ENCODE data around the gene ATP2B3.

ATP2B3 gene

GRCh38 chrX:153588021-153588781 lies 70.8 kb downstream of the ATP2B3 start:
- TF ChIP-seq EZH2 (IDR thresholded peaks at IDR 0.05; ENCODE audit: borderline replicate concordance, low read length) (no peak), CTCF (IDR thresholded peaks at IDR 0.05; ENCODE audit: low read length) (no peak)
- H3K9me2 ChIP-seq (ENCODE audit: low read depth, low read length): no peaks in the 10 kb centered on the region
- no peaks in the 10 kb centered on the region for H3F3A ChIP-seq (ENCODE audit: insufficient read depth, low read length)
- no peaks in the 10 kb centered on the region for H4K20me1 ChIP-seq (ENCODE audit: insufficient read depth, low read length)
- no peaks in the 10 kb centered on the region for H3K79me2 ChIP-seq (ENCODE audit: insufficient read depth, low read length)
- H3K27ac ChIP-seq (ENCODE audit: low read depth, low read length, poor library complexity, severe bottlenecking): no peak overlapping the region
- H3K9me3 ChIP-seq (ENCODE audit: low read length): no peaks in the 10 kb centered on the region
- H3K4me1 ChIP-seq (ENCODE audit: insufficient read depth, low read length, severe bottlenecking): peaks cover 16% of the 10 kb centered on the region
- no peak overlapping the region for H3K4me2 ChIP-seq (ENCODE audit: low read length)
- no peaks in the 10 kb centered on the region for H3K27me3 ChIP-seq (ENCODE audit: insufficient read depth, low read length)
- H3K9ac ChIP-seq (ENCODE audit: low read length): no peak overlapping the region
- no peak overlapping the region for H2AFZ ChIP-seq (ENCODE audit: low read length)
- no peak overlapping the region for H3K4me3 ChIP-seq (ENCODE audit: low read depth, low read length, poor library complexity, severe bottlenecking)
- peaks cover 12% of the 10 kb centered on the region for H3K36me3 ChIP-seq (ENCODE audit: insufficient read depth, low read length)

GRCh38 chrX:153588782-153589446 lies 71.5 kb downstream of the ATP2B3 start:
- H4K20me1 ChIP-seq (ENCODE audit: insufficient read depth, low read length): no peaks in the 10 kb centered on the region
- no peaks in the 10 kb centered on the region for H3K9me3 ChIP-seq (ENCODE audit: low read length)
- H3K4me1 ChIP-seq (ENCODE audit: insufficient read depth, low read length, severe bottlenecking): peaks cover 12% of the 10 kb centered on the region
- H3K36me3 ChIP-seq (ENCODE audit: insufficient read depth, low read length): peaks cover 12% of the 10 kb centered on the region
- no peak for TF ChIP-seq CTCF (IDR thresholded peaks at IDR 0.05; ENCODE audit: low read length)
- H3K9me2 ChIP-seq (ENCODE audit: low read depth, low read length): no peaks in the 10 kb centered on the region
- H3F3A ChIP-seq (ENCODE audit: insufficient read depth, low read length): no peaks in the 10 kb centered on the region
- H3K79me2 ChIP-seq (ENCODE audit: insufficient read depth, low read length): no peaks in the 10 kb centered on the region
- H3K9ac ChIP-seq (ENCODE audit: low read length): no peak overlapping the region
- H2AFZ ChIP-seq (ENCODE audit: low read length): no peak overlapping the region
- H3K4me3 ChIP-seq (ENCODE audit: low read depth, low read length, poor library complexity, severe bottlenecking): no peak overlapping the region
- no peak overlapping the region for H3K4me2 ChIP-seq (ENCODE audit: low read length)
- no peak overlapping the region for H3K27ac ChIP-seq (ENCODE audit: low read depth, low read length, poor library complexity, severe bottlenecking)
- H3K27me3 ChIP-seq (ENCODE audit: insufficient read depth, low read length): no peaks in the 10 kb centered on the region

- H3K4me1 ChIP-seq (ENCODE audit: insufficient read depth, low read length, severe bottlenecking): peaks cover 12% of the 10 kb centered on the region
- H4K20me1 ChIP-seq (ENCODE audit: insufficient read depth, low read length): no peaks in the 10 kb centered on the region
- TF ChIP-seq EZH2 (IDR thresholded peaks at IDR 0.05; ENCODE audit: borderline replicate concordance, low read length) (no peak), CTCF (IDR thresholded peaks at IDR 0.05; ENCODE audit: low read length) (no peak)
Observed at GRCh38 chrX:153590961-153591956, 73.8 kb downstream of the ATP2B3 start.

More at GRCh38 chrX:153590961-153591956, 73.8 kb downstream of the ATP2B3 start:
- Histone ChIP-seq H3K4me3 (ENCODE audit: low read depth, low read length, poor library complexity, severe bottlenecking) (no peak overlapping the region), H3K4me2 (ENCODE audit: low read length) (no peak overlapping the region), H3K27ac (ENCODE audit: low read depth, low read length, poor library complexity, severe bottlenecking) (peak overlapping the region; percentile 57), H3K9ac (ENCODE audit: low read length) (no peak overlapping the region), H2AFZ (ENCODE audit: low read length) (no peak overlapping the region), H3K27me3 (ENCODE audit: insufficient read depth, low read length) (no peaks in the 10 kb centered on the region), H3K36me3 (ENCODE audit: insufficient read depth, low read length) (peaks cover 18% of the 10 kb centered on the region), H3K9me3 (ENCODE audit: low read length) (no peaks in the 10 kb centered on the region), H3K9me2 (ENCODE audit: low read depth, low read length) (no peaks in the 10 kb centered on the region), H3F3A (ENCODE audit: insufficient read depth, low read length) (no peaks in the 10 kb centered on the region), H3K79me2 (ENCODE audit: insufficient read depth, low read length) (no peaks in the 10 kb centered on the region)

Data from OCI-LY1 (cell line).